ENCODE data around the gene CCSAP.

The CCSAP gene

GRCh38 chr1:229278120-229278741, 64.6 kb downstream of the CCSAP start:
- TF ChIP-seq GATA2 (IDR thresholded peaks at IDR 0.05; ENCODE audit: low read depth, low read length) (no peak), GATA3 (IDR thresholded peaks at IDR 0.05; ENCODE audit: low read depth, low read length) (no peak)

- TF ChIP-seq GATA3 (IDR thresholded peaks at IDR 0.05; ENCODE audit: low read depth, low read length): no peak
- TF ChIP-seq GATA2 (IDR thresholded peaks at IDR 0.05; ENCODE audit: low read depth, low read length): no peak
Observed at GRCh38 chr1:229275005-229275404, 67.8 kb downstream of the CCSAP start.

- TF ChIP-seq GATA3 (IDR thresholded peaks at IDR 0.05; ENCODE audit: low read depth, low read length) (no peak), GATA2 (IDR thresholded peaks at IDR 0.05; ENCODE audit: low read depth, low read length) (no peak)
Observed at GRCh38 chr1:229273507-229274232, 69.2 kb downstream of the CCSAP start.

GRCh38 chr1:229272164-229273158, 70.4 kb downstream of the CCSAP start:
- no peak for TF ChIP-seq GATA2 (IDR thresholded peaks at IDR 0.05; ENCODE audit: low read depth, low read length)
- TF ChIP-seq GATA3 (IDR thresholded peaks at IDR 0.05; ENCODE audit: low read depth, low read length): no peak

- TF ChIP-seq GATA2 (IDR thresholded peaks at IDR 0.05; ENCODE audit: low read depth, low read length): no peak
Observed at GRCh38 chr1:229271448-229272159, 71.2 kb downstream of the CCSAP start.

Data from SH-SY5Y (cell line).